ENCODE results near the gene CCR9.

- TF ChIP-seq CTCF (IDR thresholded peaks at IDR 0.05) (no peak), POLR2A (IDR thresholded peaks at IDR 0.05) (no peak)
Measured at GRCh38 chr3:45869638-45870037, 16.7 kb upstream of the CCR9 start.

All from testis (tissue), 2 donors.